ENCODE measurements around the gene DLGAP4.
A peak's percentile ranks its signal among the peaks of the same experiment; 100 is the strongest.

Gene DLGAP4

GRCh38 chr20:36471885-36472636 is 165.9 kb downstream of the DLGAP4 start:
- ATAC-seq = no peak

GRCh38 chr20:36472637-36473090 is 166.5 kb downstream of the DLGAP4 start:
- peak; percentile 57 for ATAC-seq
- no peak for TF ChIP-seq OSR1 (CRISPR knock-in tag; IDR thresholded peaks at IDR 0.05)
- no peak for TF ChIP-seq ARNTL (CRISPR knock-in tag; IDR thresholded peaks at IDR 0.05; ENCODE audit: borderline replicate concordance, low read depth)
- TF ChIP-seq PPARA (CRISPR knock-in tag; IDR thresholded peaks at IDR 0.05; ENCODE audit: borderline replicate concordance) = no peak
- TF ChIP-seq TCF4 (CRISPR knock-in tag; IDR thresholded peaks at IDR 0.05; ENCODE audit: borderline replicate concordance) = no peak

More at GRCh38 chr20:36471885-36472636, 165.9 kb downstream of the DLGAP4 start:
- TF ChIP-seq POU6F1 (CRISPR knock-in tag; IDR thresholded peaks at IDR 0.05; ENCODE audit: borderline replicate concordance, low read depth) = no peak
- no peak for TF ChIP-seq ESRRG (CRISPR knock-in tag; IDR thresholded peaks at IDR 0.05)
- TF ChIP-seq RARB (CRISPR knock-in tag; IDR thresholded peaks at IDR 0.05) = no peak
- no peak for TF ChIP-seq ZFP3 (CRISPR knock-in tag; IDR thresholded peaks at IDR 0.05)
- TF ChIP-seq CSDC2 (CRISPR knock-in tag; IDR thresholded peaks at IDR 0.05) = no peak
- no peak for TF ChIP-seq ZNF565 (CRISPR knock-in tag; conservative IDR thresholded peaks at IDR 0.05; ENCODE audit: low read depth)
- TF ChIP-seq CREB5 (CRISPR knock-in tag; IDR thresholded peaks at IDR 0.05; ENCODE audit: low read depth) = no peak
- no peak for TF ChIP-seq ZFP30 (CRISPR knock-in tag; IDR thresholded peaks at IDR 0.05)
- no peak for TF ChIP-seq ZNF70 (CRISPR knock-in tag; IDR thresholded peaks at IDR 0.05)
- no peak for TF ChIP-seq TSHZ2 (CRISPR knock-in tag; IDR thresholded peaks at IDR 0.05)
- no peak for TF ChIP-seq ISL1 (CRISPR knock-in tag; IDR thresholded peaks at IDR 0.05)
- TF ChIP-seq ZNF8 (CRISPR knock-in tag; IDR thresholded peaks at IDR 0.05) = no peak
- no peak for TF ChIP-seq OSR1 (CRISPR knock-in tag; IDR thresholded peaks at IDR 0.05)
- TF ChIP-seq BACH2 (CRISPR knock-in tag; IDR thresholded peaks at IDR 0.05; ENCODE audit: borderline replicate concordance) = no peak
- no peak for TF ChIP-seq ZC3H10 (CRISPR knock-in tag; IDR thresholded peaks at IDR 0.05)
- no peak for TF ChIP-seq SNAI2 (CRISPR knock-in tag; IDR thresholded peaks at IDR 0.05)
- TF ChIP-seq CSRNP3 (CRISPR knock-in tag; IDR thresholded peaks at IDR 0.05) = no peak
- no peak for TF ChIP-seq TCF4 (CRISPR knock-in tag; IDR thresholded peaks at IDR 0.05; ENCODE audit: borderline replicate concordance)

GRCh38 chr20:36473164-36473563 is 167.0 kb downstream of the DLGAP4 start:
- no peak for ATAC-seq
- TF ChIP-seq TOX (CRISPR knock-in tag; IDR thresholded peaks at IDR 0.05; ENCODE audit: borderline replicate concordance) = no peak
- no peak for TF ChIP-seq BACH2 (CRISPR knock-in tag; IDR thresholded peaks at IDR 0.05; ENCODE audit: borderline replicate concordance)
- TF ChIP-seq TSHZ2 (CRISPR knock-in tag; IDR thresholded peaks at IDR 0.05) = no peak
- TF ChIP-seq PPARA (CRISPR knock-in tag; IDR thresholded peaks at IDR 0.05; ENCODE audit: borderline replicate concordance) = no peak
- TF ChIP-seq CSDC2 (CRISPR knock-in tag; IDR thresholded peaks at IDR 0.05) = no peak
- no peak for TF ChIP-seq POU6F1 (CRISPR knock-in tag; IDR thresholded peaks at IDR 0.05; ENCODE audit: borderline replicate concordance, low read depth)
- no peak for TF ChIP-seq ESRRG (CRISPR knock-in tag; IDR thresholded peaks at IDR 0.05)
- TF ChIP-seq ZNF565 (CRISPR knock-in tag; conservative IDR thresholded peaks at IDR 0.05; ENCODE audit: low read depth) = no peak
- TF ChIP-seq ZFP30 (CRISPR knock-in tag; IDR thresholded peaks at IDR 0.05) = no peak
- TF ChIP-seq SNAI2 (CRISPR knock-in tag; IDR thresholded peaks at IDR 0.05) = no peak
- no peak for TF ChIP-seq CREB5 (CRISPR knock-in tag; IDR thresholded peaks at IDR 0.05; ENCODE audit: low read depth)
- no peak for TF ChIP-seq ARNTL (CRISPR knock-in tag; IDR thresholded peaks at IDR 0.05; ENCODE audit: borderline replicate concordance, low read depth)

Measured in SK-N-SH treated with all-trans-retinoic acid at 6 μM for 48 hours (cell line).